K562 (cell line): Measurements from ENCODE around the gene RNF222. TPM values are rescaled to one million over a fixed set of nuclear protein-coding genes. Genes with fewer than 3 reads are reported as not detected.
A peak's percentile ranks its signal among the peaks of the same experiment; 100 is the strongest.

ENCODE experiments used
- ARID1B ChIP-seq: fragments of 450-650 bp; IDR thresholded peaks from 2 replicates; pipeline ENCODE4 v1.6.1; 2016; ENCODE audit warnings: antibody characterized with exemption, mild to moderate bottlenecking, inconsistent platforms
- CBFB ChIP-seq: sonication (generic); formaldehyde crosslinking; IDR thresholded peaks from 2 replicates; pipeline ENCODE4 v1.4.0; 2020; ENCODE audit warnings: mild to moderate bottlenecking, missing genetic modification reagents
- CCNT2 ChIP-seq: IDR thresholded peaks from 2 replicates; pipeline ENCODE4 v1.6.1; 2011; ENCODE audit warnings: borderline replicate concordance, low read depth, mild to moderate bottlenecking, moderate library complexity, mixed read lengths, low read length; ENCODE audit not compliant: insufficient read length; ENCODE audit errors: extremely low read depth
- ELF2 ChIP-seq: fragments of 250-450 bp; sonication (Bioruptor Pico); IDR thresholded peaks from 2 replicates; pipeline ENCODE4 v1.5.0; 2021; ENCODE audit warnings: mild to moderate bottlenecking
- ESRRA ChIP-seq: fragments of 450-650 bp; IDR thresholded peaks from 2 replicates; pipeline ENCODE4 v1.6.1; 2014; ENCODE audit warnings: low read depth, mild to moderate bottlenecking, moderate library complexity, borderline replicate concordance
- GABPA ChIP-seq: fragments of 200-800 bp; sonication (Bioruptor generic); conservative IDR thresholded peaks from 2 replicates; pipeline ENCODE4 v1.6.1; 2016; ENCODE audit warnings: low read depth, missing genetic modification characterization, missing compliant biosample characterization
- GATAD2A ChIP-seq: fragments of 450-650 bp; IDR thresholded peaks from 2 replicates; pipeline ENCODE4 v1.6.1; 2017
- HNRNPLL ChIP-seq: fragments of 200-400 bp; formaldehyde crosslinking; IDR thresholded peaks from 2 replicates; pipeline ENCODE4 v1.6.1; 2017; ENCODE audit warnings: low read length, low read depth, mild to moderate bottlenecking; ENCODE audit not compliant: poor library complexity, severe bottlenecking
- KLF1 ChIP-seq: fragments of 450-650 bp; IDR thresholded peaks from 2 replicates; pipeline ENCODE4 v1.6.1; 2016; ENCODE audit warnings: missing genetic modification characterization, missing compliant biosample characterization
- MYNN ChIP-seq, 2 experiments: sonication (generic); formaldehyde crosslinking in 1 of 2; IDR thresholded peaks; 2 replicates each; pipeline versions ENCODE4 v1.5.0 to v1.6.1; 2016 to 2020; ENCODE audit warnings: antibody characterized with exemption in 1 of 2, missing genetic modification reagents in 1 of 2
- POLR2G ChIP-seq: fragments of 200-400 bp; formaldehyde crosslinking; IDR thresholded peaks from 2 replicates; pipeline ENCODE4 v1.6.1; 2017; ENCODE audit warnings: low read depth, mild to moderate bottlenecking, antibody characterized with exemption, low read length, moderate library complexity
- PURB ChIP-seq: sonication (generic); formaldehyde crosslinking; IDR thresholded peaks from 2 replicates; pipeline ENCODE4 v1.9.0; 2021; ENCODE audit warnings: low read depth, mild to moderate bottlenecking, missing genetic modification reagents
- RB1 ChIP-seq: fragments of 450-650 bp; IDR thresholded peaks from 2 replicates; pipeline ENCODE4 v1.6.1; 2017; ENCODE audit warnings: low read depth, mild to moderate bottlenecking
- RBFOX2 ChIP-seq: fragments of 200-400 bp; formaldehyde crosslinking; IDR thresholded peaks from 2 replicates; pipeline ENCODE4 v1.6.1; 2017; ENCODE audit warnings: low read depth, mild to moderate bottlenecking, low read length, moderate library complexity
- TCF7 ChIP-seq: sonication (generic); IDR thresholded peaks from 2 replicates; pipeline ENCODE4 v1.6.1; 2016; ENCODE audit warnings: antibody characterized with exemption, borderline replicate concordance
- TEAD1 ChIP-seq, 2 experiments: fragments of 450-650 bp in 1 of 2; sonication (generic) in 1 of 2; formaldehyde crosslinking; IDR thresholded peaks; 2 replicates each; pipeline versions ENCODE4 v1.4.0 to v1.8.0; 2020 to 2022; ENCODE audit warnings: mild to moderate bottlenecking in 2 of 2, missing genetic modification reagents in 1 of 2
- ZNF41 ChIP-seq: fragments of 250-450 bp; sonication (Bioruptor Pico); conservative IDR thresholded peaks from 2 replicates; pipeline ENCODE4 v1.4.0; 2020; ENCODE audit warnings: mild to moderate bottlenecking
- ZNF695 ChIP-seq: fragments of 450-650 bp; formaldehyde crosslinking; IDR thresholded peaks from 2 replicates; pipeline ENCODE4 v1.4.0; 2020; ENCODE audit warnings: mild to moderate bottlenecking, moderate library complexity
- polyA plus RNA-seq, 8 experiments: library from polyadenylated mRNA; depleted of rRNA in 4 of 8; stranded (reverse) in 5 of 8; unstranded in 3 of 8; fragments of >200 nt; fragmentation: Nextera tagmentation in 2 of 8; fragmentation: Illumina TruSeq in 1 of 8; extraction: Ambion mirVana in 2 of 8; extraction: Trizol in 1 of 8; gene quantifications; 2 replicates each; pipeline versions ENCODE4 v1.2.1 to v1.2.3, GENCODE V29; 2011 to 2014; ENCODE audit warnings: inconsistent platforms in 1 of 8, missing spikeins in 1 of 8
- total RNA-seq, 7 experiments: library from RNA; depleted of rRNA in 6 of 7; stranded (reverse); fragments of >200 nt in 6 of 7; fragmentation: Illumina TruSeq in 2 of 7; extraction: Trizol in 2 of 7; gene quantifications; 2 replicates each; pipeline versions ENCODE4 v1.2.1 to v1.2.3, GENCODE V29; 2011 to 2021; ENCODE audit warnings: low replicate concordance in 1 of 7
- TF ChIP-seq, protein P1 (sequence below): fragments of 450-650 bp; IDR thresholded peaks from 2 replicates; pipeline ENCODE4 v1.6.1; 2018; ENCODE audit warnings: mild to moderate bottlenecking, low read depth; ENCODE audit not compliant: partially characterized antibody
- TF ChIP-seq, protein P2 (sequence below): sonication (generic); formaldehyde crosslinking; IDR thresholded peaks from 2 replicates; pipeline ENCODE4 v1.8.1; 2023; ENCODE audit warnings: mild to moderate bottlenecking, missing genetic modification reagents
- TF ChIP-seq, protein P3 (sequence below): fragments of 450-650 bp; formaldehyde crosslinking; conservative IDR thresholded peaks from 2 replicates; pipeline ENCODE4 v1.4.0; 2022; ENCODE audit warnings: mild to moderate bottlenecking, missing genetic modification characterization

Gene RNF222
- total and polyA plus RNA-seq, 9 of the 15 experiments (the other 6 are each of a cell fraction or from before 2014, with no cell fraction given): not detected

DNA sequence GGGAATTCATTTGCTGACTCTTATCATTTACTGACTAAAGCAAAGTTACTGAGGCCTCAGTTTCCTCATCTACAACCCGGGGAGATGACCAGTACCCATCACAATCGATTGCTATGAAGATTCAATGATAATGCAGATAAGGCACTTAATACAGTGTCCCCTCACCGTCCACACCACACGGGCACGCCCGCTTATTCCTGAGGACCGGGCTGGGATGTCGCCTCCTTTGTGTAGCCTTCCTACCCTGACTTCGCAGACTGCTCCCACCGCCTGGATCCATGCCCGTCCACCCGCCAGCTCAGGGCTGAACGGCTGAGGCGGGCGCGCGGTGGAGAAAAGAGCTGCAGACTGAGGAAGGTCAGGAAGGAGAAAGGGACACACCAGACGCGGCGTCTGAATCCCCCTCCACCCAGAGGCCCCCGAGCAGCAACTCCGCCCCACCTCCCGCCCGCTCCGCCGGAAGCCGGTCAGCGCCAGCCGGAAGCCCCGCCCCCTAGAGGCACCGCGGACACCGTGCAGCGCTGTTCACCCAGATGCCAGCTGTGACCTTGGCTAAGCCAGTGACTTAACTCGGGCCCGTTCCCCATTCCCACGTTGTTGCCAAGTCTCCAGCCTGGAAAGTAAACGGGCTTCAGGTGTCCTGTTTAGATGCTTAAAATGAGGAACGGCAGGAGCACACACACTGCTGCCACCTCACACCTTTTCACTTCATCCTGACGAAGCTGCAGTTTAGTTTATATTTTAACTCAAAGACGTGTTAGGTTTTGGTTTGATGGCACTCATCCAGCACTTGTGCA lies 21.2 kb downstream of the RNF222 start, which contains the start of gene KRABD2 (continued):
- TF ChIP-seq ESRRA (peak; percentile 75; the same call in 1 of the 2 replicates), GABPA (peak; percentile 88), ARID1B (no peak), MYNN (IDR thresholded peaks at IDR 0.05) (peak; percentile 95), MYNN (CRISPR knock-in tag; IDR thresholded peaks at IDR 0.05) (no peak), RB1 (no peak), ZNF695 (no peak; the same call in 1 of the 2 replicates), POLR2G (peak; percentile 84), PURB (CRISPR knock-in tag) (no peak), RBFOX2 (peak; percentile 73), TCF7 (0 out of 2 replicates have a peak, but pooled peaks have one; percentile 62), TEAD1 (CRISPR knock-in tag; IDR thresholded peaks at IDR 0.05) (peak in 1 of 2 experiments; percentile 68; a peak in 2 of 4 replicates), CBFB (CRISPR knock-in tag) (no peak), HNRNPLL (peak; percentile 83), CCNT2 (peak; percentile 64), ELF2 (CRISPR knock-in tag) (peak; percentile 47; the same call in 1 of the 2 replicates), ZNF41 (CRISPR knock-in tag) (0 out of 2 replicates have a peak, but pooled peaks have one; percentile 66), GATAD2A (0 out of 2 replicates have a peak, but pooled peaks have one; percentile 9), KLF1 (0 out of 2 replicates have a peak, but pooled peaks have one; percentile 36)
- TF ChIP-seq, protein P1, sequence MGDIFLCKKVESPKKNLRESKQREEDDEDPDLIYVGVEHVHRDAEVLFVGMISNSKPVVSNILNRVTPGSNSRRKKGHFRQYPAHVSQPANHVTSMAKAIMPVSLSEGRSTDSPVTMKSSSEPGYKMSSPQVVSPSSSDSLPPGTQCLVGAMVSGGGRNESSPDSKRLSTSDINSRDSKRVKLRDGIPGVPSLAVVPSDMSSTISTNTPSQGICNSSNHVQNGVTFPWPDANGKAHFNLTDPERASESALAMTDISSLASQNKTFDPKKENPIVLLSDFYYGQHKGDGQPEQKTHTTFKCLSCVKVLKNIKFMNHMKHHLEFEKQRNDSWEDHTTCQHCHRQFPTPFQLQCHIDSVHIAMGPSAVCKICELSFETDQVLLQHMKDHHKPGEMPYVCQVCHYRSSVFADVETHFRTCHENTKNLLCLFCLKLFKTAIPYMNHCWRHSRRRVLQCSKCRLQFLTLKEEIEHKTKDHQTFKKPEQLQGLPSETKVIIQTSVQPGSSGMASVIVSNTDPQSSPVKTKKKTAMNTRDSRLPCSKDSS: no peak
- TF ChIP-seq, protein P2, sequence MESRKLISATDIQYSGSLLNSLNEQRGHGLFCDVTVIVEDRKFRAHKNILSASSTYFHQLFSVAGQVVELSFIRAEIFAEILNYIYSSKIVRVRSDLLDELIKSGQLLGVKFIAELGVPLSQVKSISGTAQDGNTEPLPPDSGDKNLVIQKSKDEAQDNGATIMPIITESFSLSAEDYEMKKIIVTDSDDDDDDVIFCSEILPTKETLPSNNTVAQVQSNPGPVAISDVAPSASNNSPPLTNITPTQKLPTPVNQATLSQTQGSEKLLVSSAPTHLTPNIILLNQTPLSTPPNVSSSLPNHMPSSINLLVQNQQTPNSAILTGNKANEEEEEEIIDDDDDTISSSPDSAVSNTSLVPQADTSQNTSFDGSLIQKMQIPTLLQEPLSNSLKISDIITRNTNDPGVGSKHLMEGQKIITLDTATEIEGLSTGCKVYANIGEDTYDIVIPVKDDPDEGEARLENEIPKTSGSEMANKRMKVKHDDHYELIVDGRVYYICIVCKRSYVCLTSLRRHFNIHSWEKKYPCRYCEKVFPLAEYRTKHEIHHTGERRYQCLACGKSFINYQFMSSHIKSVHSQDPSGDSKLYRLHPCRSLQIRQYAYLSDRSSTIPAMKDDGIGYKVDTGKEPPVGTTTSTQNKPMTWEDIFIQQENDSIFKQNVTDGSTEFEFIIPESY (CRISPR knock-in tag): peak; percentile 96
- TF ChIP-seq, protein P3, sequence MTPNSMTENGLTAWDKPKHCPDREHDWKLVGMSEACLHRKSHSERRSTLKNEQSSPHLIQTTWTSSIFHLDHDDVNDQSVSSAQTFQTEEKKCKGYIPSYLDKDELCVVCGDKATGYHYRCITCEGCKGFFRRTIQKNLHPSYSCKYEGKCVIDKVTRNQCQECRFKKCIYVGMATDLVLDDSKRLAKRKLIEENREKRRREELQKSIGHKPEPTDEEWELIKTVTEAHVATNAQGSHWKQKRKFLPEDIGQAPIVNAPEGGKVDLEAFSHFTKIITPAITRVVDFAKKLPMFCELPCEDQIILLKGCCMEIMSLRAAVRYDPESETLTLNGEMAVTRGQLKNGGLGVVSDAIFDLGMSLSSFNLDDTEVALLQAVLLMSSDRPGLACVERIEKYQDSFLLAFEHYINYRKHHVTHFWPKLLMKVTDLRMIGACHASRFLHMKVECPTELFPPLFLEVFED: peak; percentile 91; the same call in 1 of the 2 replicates
